NK-92 (cell line): ENCODE results near the gene ELOA.
"Not testable (repeated sequence)": the region's sequence is repeated elsewhere in the genome, so short reads cannot be mapped to it uniquely, and the experiment has no call there.

Experiments
- DNase-seq: peaks from one replicate; lab custom pipeline; 2025; ENCODE audit not compliant: unreplicated experiment; lab: John Stamatoyannopoulos, UW

The ELOA gene

GRCh38 chr1:23800400-23801337, 57.4 kb downstream of the ELOA start, which contains the start of gene GALE:
Gene GALE (minus strand): TSS chr1:23800754. CDS start chr1:23799007, 1,747 bp downstream.
- peak; percentile 67 for DNase-seq

DNA sequence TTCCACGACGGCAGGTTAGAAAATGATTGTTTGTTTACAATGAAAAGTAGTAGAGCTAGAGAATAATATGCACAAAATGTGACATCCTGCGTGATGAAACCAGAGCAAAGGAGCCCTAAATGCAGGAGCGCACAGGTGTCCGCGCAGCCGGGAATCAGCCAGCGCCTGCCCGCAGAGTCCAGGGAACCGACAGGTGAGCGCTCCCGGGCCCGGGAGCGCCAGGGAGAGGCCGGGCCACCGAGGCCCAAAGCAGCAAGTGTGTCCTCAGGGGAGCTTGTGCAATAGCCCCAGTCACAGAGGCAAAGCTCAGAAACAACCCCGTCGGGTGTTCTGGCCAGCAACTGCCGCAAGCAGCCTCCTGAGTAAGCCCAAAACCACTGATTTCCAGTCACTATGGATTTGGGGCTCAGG, 58.1 kb downstream of the ELOA start:
- no peak for DNase-seq

DNA sequence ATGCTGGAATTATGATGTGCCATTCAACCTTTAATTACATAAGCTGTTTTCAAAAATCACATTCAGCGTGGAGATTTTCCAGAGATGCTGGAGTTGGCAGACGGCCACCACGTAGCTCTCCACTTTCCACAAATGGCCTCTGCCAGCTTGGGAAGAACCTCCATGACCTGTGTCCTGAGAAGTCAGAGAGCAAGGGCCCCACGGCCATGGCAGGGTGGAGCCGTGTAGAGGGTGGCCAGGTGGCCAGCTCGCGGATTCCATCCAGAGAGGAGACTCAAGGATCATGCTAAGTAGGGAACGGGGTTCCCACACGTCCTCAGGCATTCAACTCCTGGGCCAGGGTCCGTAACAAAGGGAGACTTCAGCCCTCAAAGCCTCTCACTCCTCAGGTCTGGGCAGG, 58.6 kb downstream of the ELOA start:
- DNase-seq: no peak

DNA sequence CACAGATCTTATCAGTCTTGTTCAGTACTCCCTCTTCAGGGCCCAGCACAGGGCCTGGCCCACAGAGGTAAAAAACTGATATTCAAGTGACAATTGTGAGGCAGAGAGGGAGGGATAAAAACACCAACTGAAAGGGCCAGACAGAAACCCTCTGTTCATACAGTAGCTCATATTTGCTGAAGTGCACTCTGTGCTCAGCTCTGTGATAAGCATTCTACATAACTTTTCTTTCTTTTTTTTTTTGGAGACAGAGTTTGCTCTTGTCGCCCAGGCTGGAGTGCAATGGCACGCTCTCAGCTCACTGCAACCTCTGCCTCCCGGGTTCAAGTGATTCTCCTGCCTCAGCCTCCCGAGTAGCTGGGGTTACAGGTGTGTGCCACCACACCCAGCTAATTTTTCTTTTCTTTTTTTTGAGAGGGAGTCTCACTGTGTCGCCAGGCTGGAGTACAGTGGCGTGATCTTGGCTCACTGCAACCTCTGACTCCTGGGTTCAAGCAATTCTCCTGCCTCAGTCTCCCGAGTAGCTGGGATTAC, 59.6 kb downstream of the ELOA start:
- not testable (repeated sequence) for DNase-seq

DNA sequence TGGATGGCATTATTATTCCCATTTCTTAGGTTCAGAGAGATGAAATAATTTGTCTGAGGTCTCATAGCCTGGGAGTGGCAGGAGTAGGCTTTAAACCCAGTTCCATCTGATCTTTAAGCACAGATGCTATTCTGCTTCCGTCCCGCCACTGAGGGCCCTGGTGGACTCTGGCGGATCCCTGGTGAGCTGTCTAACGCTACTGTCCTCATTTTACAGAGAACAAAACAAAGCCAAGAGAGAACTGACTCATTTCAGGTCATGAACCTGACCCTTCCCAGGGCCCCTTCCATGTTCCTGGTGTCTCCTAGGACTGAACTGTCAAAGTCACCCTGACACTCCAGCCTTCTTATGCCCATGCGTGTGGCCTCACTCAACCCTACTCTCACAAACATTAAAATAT, 60.4 kb downstream of the ELOA start:
- no peak for DNase-seq

DNA sequence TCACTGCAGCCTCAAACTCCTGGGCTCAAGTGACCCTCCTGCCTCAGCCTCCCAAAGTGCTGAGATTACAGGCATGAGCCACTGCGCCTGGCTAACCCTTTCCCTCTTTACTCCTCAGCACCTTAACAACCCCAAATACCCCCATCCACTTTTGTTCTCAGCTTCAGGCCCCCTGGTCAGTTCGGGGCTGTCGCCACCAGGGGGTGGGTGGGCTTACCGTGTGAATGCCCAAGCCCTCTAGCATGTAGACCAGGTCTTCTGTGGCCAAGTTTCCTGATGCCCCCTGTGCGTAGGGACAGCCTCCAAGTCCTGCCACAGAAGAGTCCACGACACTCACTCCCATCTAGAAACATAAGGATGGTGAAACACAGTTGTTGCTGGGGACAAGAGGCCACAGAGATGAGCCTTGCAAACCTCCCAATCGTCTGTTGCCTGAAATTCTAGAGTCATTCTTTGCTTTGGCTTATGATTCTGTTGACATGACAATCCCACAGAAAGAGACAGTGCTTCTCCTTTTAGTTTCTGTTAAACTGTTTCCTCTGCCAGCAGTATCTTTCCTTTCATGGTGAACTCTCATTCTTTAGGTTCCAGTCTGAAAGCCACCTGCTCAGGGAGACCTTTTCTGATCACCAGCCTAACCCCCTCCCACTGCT, 61.0 kb downstream of the ELOA start:
- no peak for DNase-seq

GRCh38 chr1:23805025-23805424, 61.8 kb downstream of the ELOA start:
- no peak for DNase-seq

DNA sequence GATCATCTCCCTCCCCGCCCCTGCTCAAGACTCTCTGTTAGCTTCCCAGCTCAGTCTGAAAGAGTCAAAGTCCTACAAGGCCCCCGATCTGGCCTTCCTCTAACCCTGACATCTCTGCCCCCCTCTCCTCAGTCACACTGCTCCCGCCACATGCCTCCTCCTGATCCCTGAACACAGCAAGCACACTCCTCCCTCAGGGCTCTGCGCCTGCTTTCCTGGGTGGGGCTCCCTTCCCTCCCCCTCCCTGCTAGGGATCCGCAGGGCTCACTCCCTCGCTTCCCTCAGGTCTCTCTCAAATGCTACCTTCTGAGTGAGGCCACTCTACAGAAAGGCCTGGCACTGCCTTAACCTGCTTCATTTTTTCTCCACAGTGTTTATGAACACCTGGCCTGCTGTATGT, 63.0 kb downstream of the ELOA start:
- no peak for DNase-seq

DNA sequence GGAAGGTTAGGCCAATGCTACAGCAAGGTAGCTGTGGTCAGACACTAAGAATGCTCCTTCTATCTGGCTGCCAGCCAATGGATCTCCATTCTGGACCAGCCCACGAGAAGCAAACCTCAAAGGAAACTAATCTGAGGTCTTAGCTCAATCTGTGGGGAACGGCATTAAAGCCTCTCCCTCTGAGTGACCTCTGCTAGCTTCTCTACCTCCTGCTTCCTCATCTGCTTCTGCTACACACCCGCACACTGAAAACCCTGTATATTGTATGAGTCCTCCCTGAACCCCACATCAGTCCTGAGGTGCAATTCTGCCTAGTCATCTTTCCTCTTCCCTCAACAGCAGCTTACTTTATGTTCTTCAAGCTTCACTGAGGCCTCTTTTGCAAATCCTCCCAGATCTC, 64.2 kb downstream of the ELOA start:
- no peak for DNase-seq

- DNase-seq: peak; percentile 24
Observed at GRCh38 chr1:23809751-23810171, 66.5 kb downstream of the ELOA start.

- DNase-seq: no peak
Observed at GRCh38 chr1:23810818-23811540, 67.7 kb downstream of the ELOA start.
